GM21737 (cell line): ENCODE measurements around the gene ELOVL5.
A peak's percentile ranks its signal among the peaks of the same experiment; 100 is the strongest.
"Not testable (repeated sequence)": the region's sequence is repeated elsewhere in the genome, so short reads cannot be mapped to it uniquely, and the experiment has no call there.

Experiments used
- ATAC-seq: cut with Tn5 transposase; IDR thresholded peaks from one replicate; pipeline ENCODE4 v1.9.1; 2021; ENCODE audit warnings: mild to moderate bottlenecking, moderate library complexity; ENCODE audit not compliant: unreplicated experiment

Gene ELOVL5

DNA sequence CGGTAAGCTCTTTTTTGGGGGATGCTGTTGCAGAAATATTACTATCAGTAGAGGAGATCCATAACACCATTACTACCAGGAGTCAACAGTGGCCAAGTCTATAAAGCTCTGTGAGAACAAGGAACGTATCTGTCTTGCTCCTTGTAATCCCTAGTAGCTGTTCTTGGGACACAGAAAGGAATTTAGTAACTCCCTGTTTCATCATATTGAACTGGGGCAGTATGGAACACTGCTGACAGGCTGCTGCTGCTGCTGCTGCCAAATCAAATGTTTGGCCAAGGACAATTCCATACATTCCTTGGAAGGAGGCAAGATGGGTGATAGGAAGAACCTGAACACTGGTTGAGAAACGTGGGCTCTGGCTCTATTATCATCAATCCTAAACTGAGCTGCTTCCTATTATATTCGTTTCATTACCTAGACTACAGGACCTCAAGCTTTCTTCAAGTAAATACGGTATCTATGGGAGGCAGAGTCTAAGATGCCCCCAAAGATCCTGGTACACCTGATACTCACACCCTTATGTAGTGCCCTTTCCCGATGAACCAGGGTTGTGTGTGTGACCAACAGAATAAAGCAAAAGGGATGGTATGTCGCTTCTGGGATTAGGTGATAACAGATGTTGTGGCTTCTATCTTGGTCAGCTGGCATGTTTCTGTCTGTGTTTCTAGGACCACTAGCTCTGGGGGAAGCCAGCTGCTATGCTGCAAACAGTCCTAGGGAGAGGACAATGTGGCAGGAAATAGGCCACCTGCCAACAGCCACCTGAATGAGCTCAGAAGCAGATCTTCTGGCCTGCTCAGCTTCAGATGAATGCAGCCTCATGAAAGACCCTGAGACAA lies 39.5 kb downstream of the ELOVL5 start:
- peak; percentile 82 for ATAC-seq

DNA sequence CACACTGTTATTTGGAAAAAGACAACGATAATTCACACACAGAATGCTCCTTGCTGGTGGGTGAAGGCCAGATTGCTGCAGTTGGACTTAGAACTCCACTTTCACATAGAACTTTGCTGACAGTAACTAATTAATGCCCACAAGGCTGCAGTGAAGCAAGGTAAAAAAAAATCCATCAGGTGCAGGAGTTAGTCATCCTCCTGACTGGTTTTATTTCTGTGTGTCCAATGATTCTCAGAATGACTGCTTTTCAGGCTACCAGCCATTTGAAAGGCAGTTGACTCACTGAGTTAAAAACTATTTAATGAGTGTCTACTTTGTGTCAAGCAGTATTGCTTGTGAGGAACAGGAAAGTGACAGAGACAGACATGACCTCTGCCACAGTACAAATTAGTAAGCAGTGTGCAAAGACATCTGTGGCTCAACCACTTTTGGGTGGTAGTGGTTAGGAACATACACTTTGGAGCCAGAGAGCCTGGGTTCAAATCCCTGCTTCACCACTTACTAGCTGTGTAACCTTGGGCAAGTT lies 41.9 kb downstream of the ELOVL5 start:
- no peak for ATAC-seq

DNA sequence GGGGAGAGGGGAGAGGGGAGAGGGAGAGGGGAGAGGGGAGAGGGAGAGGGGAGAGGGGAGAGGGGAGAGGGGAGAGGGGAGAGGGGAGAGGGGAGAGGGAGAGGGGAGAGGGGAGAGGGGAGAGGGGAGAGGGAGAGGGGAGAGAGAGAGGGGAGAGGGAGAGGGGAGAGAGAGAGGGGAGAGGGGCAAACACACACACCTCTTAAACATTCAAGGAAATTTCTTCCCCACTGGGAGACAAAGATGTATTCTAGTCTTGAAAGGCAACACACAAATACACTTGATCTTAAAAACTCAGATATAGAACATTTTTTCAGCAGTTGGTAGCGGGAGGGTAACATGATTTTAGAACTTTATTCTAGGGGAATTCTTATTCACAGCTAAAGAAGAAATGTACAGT lies 42.5 kb downstream of the ELOVL5 start:
- not testable (repeated sequence) for ATAC-seq

DNA sequence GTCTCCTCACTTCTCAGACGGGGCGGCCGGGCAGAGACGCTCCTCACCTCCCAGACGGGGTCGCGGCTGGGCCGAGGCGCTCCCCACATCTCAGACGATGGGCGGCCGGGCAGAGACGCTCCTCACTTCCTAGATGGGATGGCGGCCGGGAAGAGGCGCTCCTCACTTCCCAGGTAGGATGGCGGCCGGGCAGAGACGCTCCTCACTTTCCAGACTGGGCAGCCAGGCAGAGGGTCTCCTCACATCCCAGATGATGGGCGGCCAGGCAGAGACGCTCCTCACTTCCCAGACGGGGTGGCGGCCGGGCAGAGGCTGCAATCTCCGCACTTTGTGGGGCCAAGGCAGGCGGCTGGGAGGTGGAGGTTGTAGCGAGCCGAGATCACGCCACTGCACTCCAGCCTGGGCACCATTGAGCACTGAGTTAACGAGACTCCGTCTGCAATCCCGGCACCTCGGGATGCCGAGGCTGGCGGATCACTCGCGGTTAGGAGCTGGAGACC lies 43.2 kb downstream of the ELOVL5 start:
- not testable (repeated sequence) for ATAC-seq

DNA sequence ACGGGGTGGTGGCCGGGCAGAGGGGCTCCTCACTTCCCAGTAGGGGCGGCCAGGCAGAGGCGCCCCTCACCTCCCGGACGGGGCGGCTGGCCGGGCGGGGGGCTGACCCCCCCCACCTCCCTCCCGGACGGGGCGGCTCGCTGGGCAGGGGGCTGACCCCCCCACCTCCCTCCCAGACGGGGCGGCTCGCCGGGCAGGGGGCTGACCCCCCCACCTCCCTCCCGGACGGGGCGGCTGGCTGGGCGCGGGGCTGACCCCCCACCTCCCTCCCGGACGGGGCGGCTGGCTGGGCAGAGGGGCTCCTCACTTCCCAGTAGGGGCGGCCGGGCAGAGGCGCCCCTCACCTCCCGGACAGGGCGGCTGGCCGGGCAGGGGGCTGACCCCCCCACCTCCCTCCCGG lies 43.8 kb downstream of the ELOVL5 start:
- ATAC-seq, result not testable (repeated sequence)

DNA sequence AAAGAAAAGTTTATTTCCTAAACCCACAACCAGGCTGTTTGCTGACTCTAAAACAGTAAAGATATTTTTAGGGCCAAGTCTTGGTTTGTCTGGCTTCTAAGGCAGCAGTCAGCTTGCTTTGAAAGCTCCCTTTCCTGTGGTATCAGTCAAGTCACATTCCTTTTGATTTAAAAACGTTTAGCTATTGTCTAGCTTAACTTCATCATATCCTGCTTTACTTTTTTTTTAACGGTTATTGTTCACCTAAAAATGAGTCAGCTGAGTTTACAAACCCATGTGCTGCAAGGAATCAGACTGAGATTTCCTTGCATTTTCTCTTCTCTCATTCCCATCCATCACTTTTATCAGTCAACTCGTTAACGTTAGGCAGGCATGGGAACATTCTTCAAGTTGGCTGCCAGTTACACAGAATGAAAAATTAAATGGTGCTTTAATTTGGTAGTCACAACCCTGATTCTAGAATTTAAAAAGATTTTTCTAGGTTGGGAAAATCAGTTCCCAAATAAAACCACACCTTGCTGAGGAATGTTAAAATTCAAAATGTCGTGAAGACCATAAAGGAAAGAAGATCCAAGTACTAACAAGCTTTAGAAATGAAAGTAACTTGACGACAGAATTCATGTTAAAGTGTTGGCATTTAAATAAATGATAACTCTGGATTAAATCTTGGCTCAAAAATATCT lies 45.9 kb downstream of the ELOVL5 start:
- ATAC-seq, result no peak

DNA sequence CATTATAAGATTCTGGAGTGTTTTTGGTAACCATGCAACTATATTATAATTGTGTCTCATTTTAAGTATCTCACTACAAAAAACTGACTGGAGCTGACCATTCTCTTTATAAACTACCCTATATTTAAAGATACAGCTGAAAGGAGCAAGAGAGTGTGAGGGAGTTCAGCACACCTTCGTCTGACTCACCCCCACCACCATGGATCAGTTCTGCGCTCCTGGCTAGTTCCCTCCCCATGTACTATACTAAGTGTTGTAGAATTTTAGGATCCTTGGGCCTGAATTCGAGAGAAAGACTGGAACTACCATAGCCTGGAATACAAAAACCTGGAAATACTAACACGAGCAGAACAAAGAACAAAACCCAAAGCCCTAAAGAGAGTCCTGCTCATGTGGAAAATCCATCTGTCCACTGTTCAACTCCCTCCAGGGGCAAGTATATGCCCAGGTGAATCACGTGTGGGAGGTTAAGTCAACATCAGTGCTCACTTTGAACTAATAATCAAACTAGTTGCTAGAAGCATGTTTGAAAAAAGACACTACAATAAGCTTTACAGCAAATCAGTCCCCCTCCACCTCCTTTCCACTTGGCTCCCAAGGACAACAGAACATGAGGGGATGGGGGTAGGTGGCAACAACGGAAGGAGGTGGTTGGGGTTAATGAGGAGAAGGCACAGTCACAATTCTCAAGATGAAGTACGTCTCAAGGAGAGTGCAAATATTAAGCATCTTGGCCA lies 46.8 kb downstream of the ELOVL5 start:
- no peak for ATAC-seq

DNA sequence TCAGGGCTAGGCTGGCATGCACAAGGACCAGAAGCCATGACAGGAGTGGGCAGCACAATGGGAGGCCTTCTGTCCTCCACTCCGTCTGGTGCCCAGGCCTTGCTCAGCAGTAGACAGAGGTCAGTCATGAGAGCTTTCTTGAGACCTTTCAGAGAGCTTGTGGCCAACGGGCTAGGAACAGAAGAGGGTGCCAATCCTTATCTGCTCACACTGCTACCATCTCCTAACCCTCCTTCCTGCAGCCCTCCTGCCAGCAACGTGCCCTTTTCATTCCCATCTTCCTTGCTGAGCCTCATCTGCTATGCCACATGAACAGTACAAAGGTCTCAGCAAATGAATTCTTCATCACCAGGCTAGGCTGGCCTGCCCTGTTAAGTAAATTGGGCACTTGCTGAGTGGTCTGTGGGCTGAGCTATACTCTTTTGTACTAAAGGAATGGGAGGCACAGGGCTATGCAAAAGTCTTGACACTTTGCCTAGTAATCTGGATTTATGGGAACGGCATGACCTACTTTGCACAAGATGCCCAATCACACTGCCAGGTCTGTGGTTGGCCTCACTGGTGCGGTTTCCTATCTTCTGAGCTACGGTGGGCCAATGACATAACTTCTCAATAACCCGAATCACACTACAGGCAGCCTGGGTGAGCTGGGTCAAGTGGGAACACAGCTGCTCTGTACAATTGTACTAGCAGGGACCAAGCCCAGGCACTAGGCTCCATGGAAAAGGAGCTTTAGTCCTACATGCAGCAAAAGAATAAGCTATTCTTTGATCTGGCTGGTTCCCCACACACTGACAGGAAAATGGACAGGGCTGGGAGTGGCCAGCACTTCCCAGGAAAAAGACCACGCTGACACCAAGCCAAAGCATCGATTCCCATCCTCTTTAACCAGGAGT lies 47.8 kb downstream of the ELOVL5 start:
- no peak for ATAC-seq

DNA sequence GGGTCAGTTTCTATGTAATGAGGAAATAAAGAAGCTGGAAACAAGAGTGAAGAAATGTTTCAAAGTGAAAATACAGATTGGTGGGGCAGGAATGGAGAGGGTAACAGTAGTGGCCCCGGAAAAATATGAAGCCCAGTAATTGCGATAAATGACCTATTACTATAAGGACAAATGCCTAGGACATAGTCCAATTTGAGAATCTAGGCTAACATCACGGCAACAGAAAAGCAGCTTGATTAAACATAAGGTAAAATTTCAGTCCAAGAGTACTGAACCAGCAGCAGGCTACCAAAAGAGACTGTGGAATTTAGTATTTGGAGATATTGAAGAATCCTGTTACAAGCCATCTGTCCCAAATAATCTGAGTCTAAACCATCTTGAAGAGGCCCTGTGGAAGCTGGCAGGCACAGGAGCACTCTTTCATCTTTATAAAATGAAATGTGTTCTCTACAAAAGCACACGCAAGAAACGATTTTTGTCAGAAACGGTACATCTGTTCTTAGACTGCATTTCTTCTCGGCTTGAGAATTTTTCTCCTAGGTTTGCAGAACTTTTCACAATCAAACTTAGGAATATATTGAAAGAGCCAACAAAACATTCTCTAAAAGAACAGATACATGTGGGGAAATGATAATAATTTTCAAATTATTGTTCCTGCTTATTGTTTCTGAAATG lies 49.3 kb downstream of the ELOVL5 start:
- ATAC-seq, result no peak

DNA sequence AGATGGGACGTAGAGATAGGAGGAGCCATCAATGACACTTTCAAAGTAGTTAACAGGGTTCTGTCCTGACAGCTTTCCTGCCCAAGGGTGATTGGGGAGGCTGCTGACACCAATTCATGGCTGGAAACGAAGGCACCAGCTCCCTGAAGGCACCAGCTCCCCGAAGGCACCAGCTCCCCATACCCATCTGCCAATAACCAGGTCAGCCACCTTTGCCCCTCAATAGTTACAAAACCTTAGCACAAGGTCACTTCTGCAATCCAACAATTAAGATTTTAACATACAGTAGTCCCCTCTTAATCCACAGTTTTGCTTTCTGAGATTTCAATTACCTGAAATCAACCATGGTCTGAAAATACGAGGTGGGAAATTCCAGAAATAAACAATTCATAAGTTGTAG lies 51.7 kb downstream of the ELOVL5 start:
- ATAC-seq, result no peak

DNA sequence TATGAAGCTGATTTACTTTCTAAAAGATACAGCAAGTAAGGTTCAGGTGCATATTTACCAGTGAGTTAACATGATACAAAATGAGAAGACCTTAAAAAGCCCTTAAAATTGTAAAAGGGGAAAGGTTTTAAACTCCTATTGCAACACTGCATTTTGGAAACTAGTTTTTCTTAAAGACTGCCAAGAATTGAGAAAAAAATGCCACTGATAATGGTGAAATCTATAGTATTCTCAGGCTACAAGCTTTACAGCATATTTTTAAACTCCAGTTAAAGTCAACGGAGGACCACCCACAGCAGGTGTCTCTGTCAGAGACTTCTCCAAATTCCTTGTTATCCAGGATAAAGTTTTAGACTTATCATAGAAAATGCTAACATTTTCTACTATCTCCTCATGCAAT lies 53.6 kb downstream of the ELOVL5 start:
- no peak for ATAC-seq

DNA sequence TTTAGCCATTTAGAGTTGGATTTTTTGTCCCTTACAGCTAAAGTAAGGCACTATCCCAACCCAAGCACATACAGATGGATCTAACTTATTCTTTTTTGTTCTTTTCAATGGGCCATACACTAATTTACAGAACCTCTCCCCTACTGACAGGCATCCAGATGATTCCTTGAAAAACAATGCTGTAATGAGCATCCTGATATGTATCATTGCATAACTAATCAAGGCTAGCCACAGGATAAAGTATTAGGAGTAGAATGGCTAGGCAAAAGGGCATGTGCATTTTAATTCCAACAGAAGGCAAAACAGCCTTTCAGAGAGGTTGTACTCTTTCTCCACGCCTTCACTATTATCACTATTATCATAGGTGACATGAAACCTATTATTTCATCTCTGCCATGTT lies 54.1 kb downstream of the ELOVL5 start:
- ATAC-seq, result no peak

DNA sequence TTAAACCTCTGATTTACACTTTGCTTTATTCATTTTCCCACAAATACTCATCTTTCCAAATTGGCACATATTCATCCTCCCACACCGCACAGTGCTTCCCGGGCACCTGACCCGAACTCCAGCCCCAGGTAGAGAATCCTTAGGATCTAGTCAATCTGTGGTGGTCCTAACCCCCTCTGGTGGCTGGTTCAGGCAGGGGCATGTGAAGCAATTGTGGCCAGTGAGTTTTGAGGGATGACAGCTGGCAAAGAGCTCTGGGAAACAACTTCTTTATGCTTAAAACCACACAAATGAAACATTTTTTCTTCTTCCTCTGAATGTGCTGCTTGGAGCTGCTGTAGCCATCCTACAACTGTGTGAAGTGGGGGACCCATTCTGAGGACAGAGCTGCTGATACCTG lies 54.7 kb downstream of the ELOVL5 start:
- no peak for ATAC-seq

DNA sequence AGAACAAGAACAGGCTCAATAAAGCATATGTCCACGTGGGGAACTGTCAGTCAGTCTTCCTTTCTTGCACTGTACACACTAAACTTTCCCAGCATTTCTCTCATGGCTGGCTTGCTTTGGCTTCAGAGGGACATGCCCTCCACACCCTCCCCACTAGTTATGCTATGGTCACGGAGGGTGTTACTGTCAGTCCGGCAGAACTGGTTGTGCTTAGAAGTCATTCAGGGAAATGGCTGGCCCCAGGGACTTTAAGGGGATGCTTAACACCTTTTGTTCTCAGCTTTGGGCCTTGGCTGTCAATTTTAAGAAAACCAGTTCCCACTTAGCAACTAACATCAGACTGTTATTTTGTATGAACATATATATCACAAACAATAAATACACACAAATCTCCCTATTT lies 55.1 kb downstream of the ELOVL5 start:
- ATAC-seq, result no peak

DNA sequence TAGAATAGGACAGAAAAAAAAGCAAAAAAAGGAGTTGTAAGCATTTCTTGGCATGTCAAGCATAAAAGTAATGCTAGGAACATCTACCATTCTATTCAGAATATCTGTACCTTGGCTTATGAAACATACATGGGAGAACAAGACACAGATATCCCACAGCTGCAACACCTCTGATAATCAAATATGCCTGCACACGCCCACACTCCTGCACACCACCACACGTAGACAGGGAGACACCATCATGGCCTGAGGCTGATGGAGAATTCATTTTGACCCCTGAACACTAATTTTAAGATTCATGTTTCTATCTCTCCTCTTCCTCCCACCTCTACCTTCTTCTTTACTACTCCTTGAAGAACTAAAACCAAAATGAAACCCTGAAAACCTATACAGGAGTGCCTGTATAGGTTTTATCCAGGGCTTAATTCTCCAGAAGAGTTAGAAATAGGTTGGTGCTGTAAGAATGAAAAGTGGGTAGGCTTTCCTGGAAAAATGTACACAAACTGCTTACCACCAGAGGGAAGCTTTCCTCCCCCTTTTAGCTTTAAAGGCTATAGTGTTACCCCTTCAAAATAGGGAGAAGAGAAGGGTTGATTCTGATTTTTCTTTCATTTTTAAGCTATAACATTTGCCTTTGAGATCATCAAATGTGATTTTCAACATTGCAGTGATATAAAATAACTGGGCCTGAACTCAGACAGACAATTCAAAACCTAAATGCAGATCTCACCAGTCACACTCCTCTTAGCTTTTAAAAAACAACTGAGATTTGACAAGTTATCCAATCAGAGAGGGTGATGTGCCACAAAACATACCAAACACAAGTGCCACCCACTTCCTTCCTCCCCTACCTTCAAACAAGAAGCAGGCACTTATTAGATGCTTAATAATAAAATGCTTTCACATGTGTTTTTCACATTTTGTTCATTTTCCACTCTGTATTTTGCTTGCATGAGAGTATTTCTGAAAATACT lies 57.9 kb downstream of the ELOVL5 start:
- ATAC-seq, result no peak

DNA sequence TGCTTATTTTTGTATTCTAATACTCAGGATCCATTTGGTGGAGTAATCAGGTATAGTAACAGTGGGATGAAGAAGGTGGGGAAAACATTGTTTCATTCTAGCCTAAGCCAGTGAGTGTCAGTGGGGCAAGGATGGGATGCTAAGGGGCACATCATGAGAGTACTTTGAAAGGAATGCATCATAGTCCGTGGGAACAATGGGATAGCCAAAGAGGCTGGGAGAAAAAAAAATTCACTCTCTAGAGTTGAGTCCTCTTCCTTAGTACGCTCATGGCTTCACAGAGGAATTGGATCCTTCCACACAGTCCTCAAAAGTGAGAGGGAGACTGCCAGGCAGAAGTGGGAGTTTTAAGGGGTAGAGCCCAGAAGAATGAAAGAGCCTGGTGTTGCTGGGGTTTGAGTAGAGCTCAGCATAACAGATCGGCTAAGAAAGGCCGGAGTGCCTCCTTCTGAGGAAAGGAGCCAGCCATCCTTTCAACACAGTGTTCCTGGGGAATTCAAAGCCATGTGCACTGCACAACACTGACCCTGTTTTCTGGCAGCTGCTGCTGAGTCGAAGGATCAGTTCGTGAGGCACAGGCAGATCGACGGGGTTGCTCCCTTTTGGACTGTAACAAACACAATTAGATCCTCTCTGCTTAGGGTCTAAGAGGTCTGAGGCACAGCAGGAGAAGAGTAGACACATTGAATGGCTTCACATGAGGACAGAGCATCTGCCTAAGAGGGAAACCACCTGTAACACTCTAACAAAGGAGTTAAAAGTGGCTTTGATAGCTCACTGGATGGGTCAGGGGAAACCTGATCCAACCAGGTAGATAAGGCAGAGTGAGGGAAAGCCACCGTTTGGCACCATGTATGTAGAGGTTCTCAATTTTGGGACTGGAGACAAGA lies 61.2 kb downstream of the ELOVL5 start:
- no peak for ATAC-seq

DNA sequence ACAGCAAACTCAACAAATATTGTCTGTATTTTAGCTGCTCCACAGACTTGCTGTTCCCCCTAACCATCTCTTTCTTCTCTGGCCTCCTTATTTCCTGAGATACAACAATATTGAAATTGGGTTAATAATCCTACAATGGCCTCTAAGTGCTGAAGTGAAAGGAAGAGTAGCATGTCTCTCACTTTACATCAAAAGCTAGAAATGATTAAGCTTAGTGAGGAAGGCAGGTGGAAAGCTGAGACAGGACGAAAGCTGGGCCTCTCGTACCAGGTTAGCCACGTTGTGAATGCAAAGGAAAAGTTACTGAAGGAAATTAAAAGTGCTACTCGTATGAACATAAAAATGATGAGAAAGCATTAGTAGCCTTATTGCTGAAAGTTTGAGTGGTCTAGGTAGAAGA lies 63.8 kb downstream of the ELOVL5 start:
- peak; percentile 69 for ATAC-seq

DNA sequence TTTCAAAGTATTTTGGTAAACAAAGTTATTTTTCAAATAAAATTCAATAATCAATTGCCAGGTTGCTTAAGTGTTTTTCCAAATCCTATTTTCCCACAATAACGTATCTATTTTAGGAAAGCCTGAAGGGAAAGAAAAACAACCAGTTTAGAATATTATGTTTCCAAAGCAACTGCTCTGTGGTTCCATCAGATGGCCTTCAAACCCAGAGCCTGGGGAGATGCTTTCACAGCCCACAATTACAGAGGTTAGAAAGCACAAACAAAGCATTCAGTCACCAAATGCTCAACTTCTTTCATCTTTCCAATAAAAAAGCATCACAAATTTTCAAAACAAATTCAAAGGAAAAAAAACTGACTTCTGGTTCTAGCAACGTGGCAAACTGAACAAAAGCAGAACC lies 66.0 kb downstream of the ELOVL5 start:
- no peak for ATAC-seq
